A673 (cell line): ENCODE results near the gene RASSF8.

Experiments used
- CTCF ChIP-seq: fragments of 300-800, 200-600 bp; sonication (generic); conservative IDR thresholded peaks from 2 replicates; pipeline ENCODE4 v1.5.1; 2017; ENCODE audit warnings: low read depth, mild to moderate bottlenecking, antibody characterized with exemption, low read length, moderate library complexity, mixed read lengths
- EZH2 ChIP-seq: fragments of 200-600 bp; sonication (generic); IDR thresholded peaks from 2 replicates; pipeline ENCODE4 v1.6.1; 2017; ENCODE audit warnings: borderline replicate concordance, low read depth, mild to moderate bottlenecking, mixed read lengths, antibody characterized with exemption, low read length; ENCODE audit not compliant: poor library complexity, severe bottlenecking

GRCh38 chr12:25972783-25973182 lies 14.3 kb downstream of the RASSF8 start:
- TF ChIP-seq CTCF (no peak), EZH2 (no peak)
